GM23338 (cell line): ENCODE results near the gene STAM2. TPM values are rescaled to one million over a fixed set of nuclear protein-coding genes. Genes with fewer than 3 reads are reported as not detected.

Source experiments
- ATAC-seq: fragments of 200-7000 bp; cut with Tn5 transposase; 3 replicates; pipeline ENCODE4 v1.9.1; 2020
- DNase-seq: peaks from one replicate; pipeline ENCODE4 v3.0.0-alpha.2; 2015; ENCODE audit warnings: low spot score
- H2AFZ ChIP-seq: fragments of 200-600 bp; sonication (generic); 2 replicates; pipeline ENCODE4 v1.8.0; 2016; ENCODE audit warnings: antibody characterized with exemption, mild to moderate bottlenecking, moderate library complexity
- H3F3A ChIP-seq: fragments of 200-600 bp; sonication (generic); replicated peaks from 2 replicates; pipeline ENCODE4 v1.8.0; 2017; ENCODE audit warnings: antibody characterized with exemption, mixed run types, low read depth
- H3K27ac ChIP-seq: fragments of 200-600 bp; sonication (generic); 2 replicates; pipeline ENCODE4 v1.6.1; 2016; ENCODE audit warnings: low read depth
- H3K27me3 ChIP-seq: fragments of 200-600 bp; sonication (generic); 2 replicates; pipeline ENCODE4 v1.8.0; 2016; ENCODE audit warnings: mild to moderate bottlenecking, mixed run types, moderate library complexity; ENCODE audit not compliant: insufficient read depth
- H3K36me3 ChIP-seq: fragments of 200-600 bp; sonication (generic); 2 replicates; pipeline ENCODE4 v1.8.0; 2016; ENCODE audit warnings: mild to moderate bottlenecking; ENCODE audit not compliant: insufficient read depth
- H3K4me1 ChIP-seq: fragments of 200-600 bp; sonication (generic); 2 replicates; pipeline ENCODE4 v1.8.0; 2016; ENCODE audit warnings: mild to moderate bottlenecking, moderate library complexity; ENCODE audit not compliant: insufficient read depth
- H3K4me2 ChIP-seq: fragments of 200-600 bp; sonication (generic); 2 replicates; pipeline ENCODE4 v1.7.1; 2017; ENCODE audit warnings: mixed run types
- H3K4me3 ChIP-seq: fragments of 200-600 bp; sonication (generic); 2 replicates; pipeline ENCODE4 v1.6.1; 2016; ENCODE audit warnings: mixed run types
- H3K79me2 ChIP-seq: fragments of 200-600 bp; sonication (generic); replicated peaks from 2 replicates; pipeline ENCODE4 v1.8.0; 2017; ENCODE audit warnings: mild to moderate bottlenecking; ENCODE audit not compliant: insufficient read depth
- H3K9me2 ChIP-seq: fragments of 200-600 bp; sonication (generic); 2 replicates; pipeline ENCODE4 v1.8.0; 2017; ENCODE audit not compliant: insufficient read depth
- H4K20me1 ChIP-seq: fragments of 200-600 bp; sonication (generic); replicated peaks from 2 replicates; pipeline ENCODE4 v1.8.0; 2017; ENCODE audit warnings: mild to moderate bottlenecking; ENCODE audit not compliant: insufficient read depth
- H3K27ac Mint-ChIP-seq: 2 replicates; pipeline ENCODE4 v1.8.0; 2020; ENCODE audit warnings: inconsistent platforms, mild to moderate bottlenecking, moderate library complexity, mixed read lengths
- H3K27me3 Mint-ChIP-seq: 3 replicates; pipeline ENCODE4 v1.8.0; 2022; ENCODE audit warnings: low read depth, mild to moderate bottlenecking, moderate library complexity, mixed read lengths, inconsistent platforms; ENCODE audit not compliant: insufficient read depth, poor library complexity
- H3K36me3 Mint-ChIP-seq: 3 replicates; pipeline ENCODE4 v1.8.0; 2021; ENCODE audit warnings: low read depth, mild to moderate bottlenecking, inconsistent platforms, moderate library complexity, mixed read lengths
- H3K4me1 Mint-ChIP-seq: 3 replicates; pipeline ENCODE4 v1.8.0; 2020; ENCODE audit warnings: mild to moderate bottlenecking, inconsistent platforms, mixed read lengths
- H3K4me3 Mint-ChIP-seq: 3 replicates; pipeline ENCODE4 v1.8.0; 2021; ENCODE audit warnings: moderate library complexity, mild to moderate bottlenecking, inconsistent platforms, mixed read lengths
- H3K9me3 Mint-ChIP-seq: 3 replicates; pipeline ENCODE4 v1.8.0; 2020; ENCODE audit warnings: moderate library complexity, mild to moderate bottlenecking, inconsistent platforms, mixed read lengths
- CREB1 ChIP-seq: fragments of 250-450 bp; sonication (Bioruptor Pico); IDR thresholded peaks from 2 replicates; pipeline ENCODE4 v1.5.0; 2020; ENCODE audit warnings: low read depth, mild to moderate bottlenecking, moderate library complexity
- EZH2 ChIP-seq: fragments of 200-600 bp; sonication (generic); IDR thresholded peaks from one replicate; pipeline ENCODE4 v1.8.0; 2017; ENCODE audit warnings: antibody characterized with exemption, mild to moderate bottlenecking, low read depth; ENCODE audit not compliant: unreplicated experiment
- POLR2AphosphoS5 ChIP-seq: IDR thresholded peaks from 2 replicates; pipeline ENCODE4 v1.6.1; 2016; ENCODE audit warnings: antibody characterized with exemption, low read depth
- polyA plus RNA-seq: library from polyadenylated mRNA; unstranded; fragments of >200 nt; fragmentation: Nextera tagmentation; extraction: Ambion mirVana; gene quantifications from 2 replicates; pipeline ENCODE4 v1.2.1, GENCODE V29; 2016
- total RNA-seq: library from RNA; depleted of rRNA; stranded (reverse); fragments of >200 nt; shearing (Covaris generic); gene quantifications from 2 replicates; pipeline ENCODE4 v1.2.3, GENCODE V29; 2014
- TF ChIP-seq, protein P1 (sequence below): IDR thresholded peaks from one replicate; pipeline ENCODE4 v1.6.1; 2018; ENCODE audit warnings: antibody characterized with exemption; ENCODE audit not compliant: unreplicated experiment

STAM2 gene
- total and polyA plus RNA-seq, 2 experiments from 2014 or later: 4.6 to 18.2 TPM

DNA sequence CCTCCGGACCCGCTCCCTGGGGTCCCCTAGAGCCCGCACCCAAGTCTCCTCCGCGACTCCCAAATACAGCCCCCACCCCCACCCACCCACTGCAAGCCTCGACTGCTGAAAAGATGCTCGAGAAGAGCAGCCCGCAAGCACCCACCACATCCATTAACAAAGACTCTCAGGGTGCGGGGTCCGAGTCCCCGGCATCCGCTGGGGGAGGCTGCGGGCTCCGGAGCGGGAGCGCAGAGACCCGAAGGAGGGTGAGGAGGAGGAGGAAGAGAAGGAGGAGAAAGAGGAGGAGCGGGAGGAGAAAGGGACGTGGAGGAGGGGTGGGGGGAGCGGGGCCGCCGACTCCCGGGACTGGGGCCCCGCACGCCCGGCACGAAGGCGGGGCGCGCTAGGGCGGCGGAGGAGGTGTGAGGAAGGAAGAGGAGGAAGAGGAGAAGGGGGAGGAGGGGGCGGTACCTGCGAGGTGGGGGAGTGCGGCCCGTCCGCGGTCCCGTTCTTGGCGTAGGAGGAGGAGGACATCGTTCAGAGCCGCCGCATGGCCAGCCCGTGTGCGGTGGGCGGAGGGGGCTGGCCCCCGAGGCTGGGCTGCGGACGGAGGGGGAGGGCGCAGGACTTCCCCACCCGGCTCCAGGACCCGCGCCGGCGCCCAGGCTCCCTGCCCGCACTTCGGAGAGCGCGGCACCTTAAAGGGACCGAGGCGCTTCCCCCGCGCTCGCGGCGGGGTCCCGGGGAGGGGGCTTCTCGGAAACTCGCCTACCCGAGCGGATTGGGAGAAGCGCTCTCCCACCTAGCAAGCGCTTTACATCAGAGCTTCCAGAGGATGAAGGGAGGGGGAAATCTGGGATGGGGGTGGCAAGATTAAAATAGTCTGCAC is 76.8 kb downstream of the STAM2 start, which contains the start of gene CACNB4:
TSS of gene CACNB4 (minus strand) at position 549 of the 871 bp plus-strand sequence.
- peak; percentile 77 for DNase-seq
- H3K9me2 ChIP-seq: no peaks in the 10 kb centered on the region
- H3K79me2 ChIP-seq: no peaks in the 10 kb centered on the region; the same call in 1 of the 2 replicates
- Mint-ChIP-seq H3K27ac (no peak within 1 kb of the TSS), H3K36me3 (no peaks in the 10 kb centered on the region), H3K4me3 (peak within 1 kb of the TSS; percentile 89), H3K4me1 (peaks cover 12% of the 10 kb centered on the region), H3K9me3 (peaks cover 2% of the 10 kb centered on the region; the same call in 1 of the 3 replicates), H3K27me3 (peaks cover 42% of the 10 kb centered on the region)
- H3K4me3 ChIP-seq: peak within 1 kb of the TSS; percentile 91
- no peaks in the 10 kb centered on the region for H3K36me3 ChIP-seq
- H3K27ac ChIP-seq: no peak within 1 kb of the TSS
- H2AFZ ChIP-seq: peak within 1 kb of the TSS; percentile 100
- peak; percentile 37; the same call in 1 of the 2 replicates for TF ChIP-seq POLR2AphosphoS5
- TF ChIP-seq, protein P1, sequence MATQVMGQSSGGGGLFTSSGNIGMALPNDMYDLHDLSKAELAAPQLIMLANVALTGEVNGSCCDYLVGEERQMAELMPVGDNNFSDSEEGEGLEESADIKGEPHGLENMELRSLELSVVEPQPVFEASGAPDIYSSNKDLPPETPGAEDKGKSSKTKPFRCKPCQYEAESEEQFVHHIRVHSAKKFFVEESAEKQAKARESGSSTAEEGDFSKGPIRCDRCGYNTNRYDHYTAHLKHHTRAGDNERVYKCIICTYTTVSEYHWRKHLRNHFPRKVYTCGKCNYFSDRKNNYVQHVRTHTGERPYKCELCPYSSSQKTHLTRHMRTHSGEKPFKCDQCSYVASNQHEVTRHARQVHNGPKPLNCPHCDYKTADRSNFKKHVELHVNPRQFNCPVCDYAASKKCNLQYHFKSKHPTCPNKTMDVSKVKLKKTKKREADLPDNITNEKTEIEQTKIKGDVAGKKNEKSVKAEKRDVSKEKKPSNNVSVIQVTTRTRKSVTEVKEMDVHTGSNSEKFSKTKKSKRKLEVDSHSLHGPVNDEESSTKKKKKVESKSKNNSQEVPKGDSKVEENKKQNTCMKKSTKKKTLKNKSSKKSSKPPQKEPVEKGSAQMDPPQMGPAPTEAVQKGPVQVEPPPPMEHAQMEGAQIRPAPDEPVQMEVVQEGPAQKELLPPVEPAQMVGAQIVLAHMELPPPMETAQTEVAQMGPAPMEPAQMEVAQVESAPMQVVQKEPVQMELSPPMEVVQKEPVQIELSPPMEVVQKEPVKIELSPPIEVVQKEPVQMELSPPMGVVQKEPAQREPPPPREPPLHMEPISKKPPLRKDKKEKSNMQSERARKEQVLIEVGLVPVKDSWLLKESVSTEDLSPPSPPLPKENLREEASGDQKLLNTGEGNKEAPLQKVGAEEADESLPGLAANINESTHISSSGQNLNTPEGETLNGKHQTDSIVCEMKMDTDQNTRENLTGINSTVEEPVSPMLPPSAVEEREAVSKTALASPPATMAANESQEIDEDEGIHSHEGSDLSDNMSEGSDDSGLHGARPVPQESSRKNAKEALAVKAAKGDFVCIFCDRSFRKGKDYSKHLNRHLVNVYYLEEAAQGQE: no peak
- peak; percentile 25 for TF ChIP-seq EZH2
- TF ChIP-seq CREB1: peak; percentile 5; the same call in 1 of the 2 replicates
- peaks cover 74% of the 10 kb centered on the region for H3K27me3 ChIP-seq
- H3F3A ChIP-seq: no peaks in the 10 kb centered on the region
- peak within 1 kb of the TSS; percentile 93 for H3K4me2 ChIP-seq
- peak; percentile 74 for ATAC-seq
- peaks cover 4% of the 10 kb centered on the region; the same call in 1 of the 2 replicates for H3K4me1 ChIP-seq
- no peaks in the 10 kb centered on the region for H4K20me1 ChIP-seq

DNA sequence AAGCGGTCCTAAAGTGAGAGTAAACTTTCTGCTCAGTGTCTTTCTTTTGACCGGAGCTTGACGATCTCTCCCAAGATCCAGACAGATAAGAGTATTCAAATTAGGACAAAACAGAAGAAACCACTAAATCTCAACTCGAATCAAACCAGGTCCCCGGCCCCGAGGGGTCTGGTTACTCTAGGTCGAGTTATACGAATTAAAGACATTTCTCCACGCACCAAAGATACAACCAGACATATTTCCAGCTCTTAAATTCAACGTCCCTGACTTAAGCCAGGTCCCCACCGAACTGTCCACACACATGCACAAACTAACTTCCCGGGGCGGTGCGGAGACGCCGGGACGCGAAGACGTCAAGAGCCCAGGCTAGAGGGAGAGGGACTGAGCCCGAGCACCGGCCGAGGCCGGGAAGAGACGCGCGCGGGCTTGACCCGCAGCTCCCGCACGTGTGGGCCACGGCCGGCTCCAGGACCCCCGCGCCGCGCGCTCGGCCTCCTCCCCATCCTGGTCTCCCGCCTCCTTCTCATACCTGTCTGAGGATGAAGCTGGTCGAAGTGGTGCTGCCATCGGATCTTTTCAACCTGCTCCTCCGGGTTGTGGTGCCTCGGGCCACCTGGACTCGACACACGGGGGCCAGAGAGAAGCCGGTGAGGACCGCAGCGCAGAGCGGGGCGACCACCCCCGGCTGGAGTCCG is 77.6 kb downstream of the STAM2 start:
- ATAC-seq (peak; percentile 53), DNase-seq (peak; percentile 57)
- Histone ChIP-seq H3K4me2 (peak overlapping the region; percentile 93), H3K27me3 (peaks cover 74% of the 10 kb centered on the region), H3K27ac (no peak overlapping the region), H3F3A (no peaks in the 10 kb centered on the region), H3K9me2 (no peaks in the 10 kb centered on the region), H2AFZ (peak overlapping the region; percentile 90), H3K4me3 (peak overlapping the region; percentile 91), H4K20me1 (no peaks in the 10 kb centered on the region), H3K79me2 (no peaks in the 10 kb centered on the region; the same call in 1 of the 2 replicates), H3K36me3 (no peaks in the 10 kb centered on the region), H3K4me1 (peaks cover 4% of the 10 kb centered on the region; the same call in 1 of the 2 replicates)
- Mint-ChIP-seq H3K4me1 (peaks cover 12% of the 10 kb centered on the region), H3K4me3 (peak overlapping the region; percentile 89), H3K27ac (no peak overlapping the region), H3K9me3 (peaks cover 2% of the 10 kb centered on the region; the same call in 1 of the 3 replicates), H3K36me3 (no peaks in the 10 kb centered on the region), H3K27me3 (peaks cover 42% of the 10 kb centered on the region)
- TF ChIP-seq EZH2: peak; percentile 53
- no peak for TF ChIP-seq POLR2AphosphoS5
